ENCODE data around the gene PSMC4. TPM values are rescaled to one million over a fixed set of nuclear protein-coding genes. Genes with fewer than 3 reads are reported as not detected.

The PSMC4 gene
- total RNA-seq, 1 experiment from 2014 or later, result 120 TPM

DNA sequence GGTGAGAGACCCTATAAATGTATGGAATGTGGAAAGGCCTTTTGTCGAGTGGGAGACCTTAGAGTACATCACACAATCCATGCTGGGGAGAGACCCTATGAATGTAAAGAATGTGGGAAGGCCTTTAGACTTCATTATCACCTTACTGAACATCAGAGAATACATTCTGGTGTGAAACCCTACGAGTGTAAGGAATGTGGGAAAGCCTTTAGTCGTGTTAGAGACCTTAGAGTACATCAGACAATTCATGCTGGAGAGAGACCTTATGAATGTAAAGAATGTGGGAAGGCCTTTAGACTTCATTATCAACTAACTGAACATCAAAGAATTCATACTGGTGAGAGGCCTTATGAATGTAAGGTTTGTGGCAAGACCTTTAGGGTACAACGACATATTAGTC, 43.0 kb downstream of the PSMC4 start:
- no peaks in the 10 kb centered on the region for H3K4me1 ChIP-seq (ENCODE audit: control insufficient read depth in 1 of 2, insufficient read depth in 2 of 2, low read length in 2 of 2)
- H3K36me3 ChIP-seq (ENCODE audit: control insufficient read depth in 1 of 2, insufficient read depth in 2 of 2, low read length in 2 of 2), result no peaks in the 10 kb centered on the region; a peak in 1 of 4 replicates
- H3K27ac ChIP-seq (ENCODE audit: low read depth, low read length), result no peak overlapping the region
- BruUV-seq (replicated peaks), result no TSS peak
- TF ChIP-seq SP1 (IDR thresholded peaks at IDR 0.05; ENCODE audit: low read depth), result no peak
- TF ChIP-seq EZH2phosphoT487 (IDR thresholded peaks at IDR 0.05; ENCODE audit: borderline replicate concordance), result no peak
- TF ChIP-seq, protein P1, sequence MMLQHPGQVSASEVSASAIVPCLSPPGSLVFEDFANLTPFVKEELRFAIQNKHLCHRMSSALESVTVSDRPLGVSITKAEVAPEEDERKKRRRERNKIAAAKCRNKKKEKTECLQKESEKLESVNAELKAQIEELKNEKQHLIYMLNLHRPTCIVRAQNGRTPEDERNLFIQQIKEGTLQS (IDR thresholded peaks at IDR 0.05), result no peak
- peak; percentile 54 for TF ChIP-seq ZNF274 (IDR thresholded peaks at IDR 0.05; ENCODE audit: low read depth, low read length)
- no peak for TF ChIP-seq RAD21 (IDR thresholded peaks at IDR 0.05; ENCODE audit: low read depth)
- TF ChIP-seq ELF1 (IDR thresholded peaks at IDR 0.05; ENCODE audit: borderline replicate concordance, low read depth), result no peak
- no peak overlapping the region for H3K4me3 ChIP-seq (replicated peaks in 1 of 2; ENCODE audit: low read depth in 1 of 2, low read length in 2 of 2)
- H3K9me2 ChIP-seq (ENCODE audit: insufficient read depth), result no peaks in the 10 kb centered on the region
- DNase-seq (ENCODE audit: low read depth, low spot score), result no peak
- RAD21 ChIA-PET (ENCODE audit: low non-redundant PET in 1 of 2, low total read pairs in 2 of 2, uncharacterized antibody in 2 of 2, unreplicated experiment in 2 of 2), result no interaction called here
- intact Hi-C loops (cut with micrococcal nuclease), result loop anchor here (5.0 kb wide), 1 partner anchor 58 kb away; no protein-coding TSS in a partner anchor
- H3K4me2 ChIP-seq (ENCODE audit: low read length), result no peak overlapping the region
- no peak overlapping the region for H2AFZ ChIP-seq (ENCODE audit: low read depth, low read length, poor library complexity, severe bottlenecking)
- no peaks in the 10 kb centered on the region for H3K27me3 ChIP-seq (ENCODE audit: insufficient read depth, low read length)
- CTCF ChIA-PET, result no interaction called here
- POLR2A ChIA-PET, result no interaction called here
- ATAC-seq, result no peak
- no peaks in the 10 kb centered on the region for H4K20me1 ChIP-seq (ENCODE audit: insufficient read depth)
- no peaks in the 10 kb centered on the region for H3K79me2 ChIP-seq (ENCODE audit: insufficient read depth, low read length)
- H3K9me3 ChIP-seq (ENCODE audit: control insufficient read depth in 1 of 2, insufficient read depth in 1 of 2, low read depth in 1 of 2, low read length in 2 of 2), result peaks cover 13 to 22% of the 10 kb centered on the region in 2 experiments; a peak in 3 of 4 replicates
- no peak overlapping the region for H3K9ac ChIP-seq (ENCODE audit: low read length)

DNA sequence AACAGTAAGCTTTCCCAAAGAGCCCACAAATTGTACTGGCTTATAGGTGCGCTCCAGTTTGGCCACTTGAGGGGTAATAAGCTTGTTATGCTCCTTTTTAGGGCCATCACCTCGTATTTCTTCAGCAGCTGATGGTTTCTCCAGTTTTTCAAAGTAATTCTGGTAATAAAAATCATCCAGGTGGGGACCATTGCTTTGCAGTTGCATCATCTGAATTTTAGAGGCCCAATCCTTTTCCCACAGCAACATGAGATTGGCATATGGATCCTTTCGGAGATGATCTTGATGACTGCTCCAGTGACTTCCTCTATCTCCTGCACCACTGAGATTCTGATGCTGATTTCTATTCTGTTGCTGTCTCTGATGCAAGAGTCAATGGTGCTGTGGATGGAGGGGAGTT, 53.0 kb downstream of the PSMC4 start:
- BruUV-seq (replicated peaks), result no TSS peak
- CTCF ChIA-PET, result no interaction called here
- Histone ChIP-seq H3K79me2 (ENCODE audit: insufficient read depth, low read length) (no peaks in the 10 kb centered on the region), H3K4me1 (ENCODE audit: control insufficient read depth in 1 of 2, insufficient read depth in 2 of 2, low read length in 2 of 2) (no peaks in the 10 kb centered on the region), H3K4me2 (ENCODE audit: low read length) (no peak overlapping the region), H2AFZ (ENCODE audit: low read depth, low read length, poor library complexity, severe bottlenecking) (no peak overlapping the region), H3K27ac (ENCODE audit: low read depth, low read length) (no peak overlapping the region), H3K36me3 (ENCODE audit: control insufficient read depth in 1 of 2, insufficient read depth in 2 of 2, low read length in 2 of 2) (no peaks in the 10 kb centered on the region), H3K9me2 (ENCODE audit: insufficient read depth) (no peaks in the 10 kb centered on the region), H3K27me3 (ENCODE audit: insufficient read depth, low read length) (no peaks in the 10 kb centered on the region), H3K4me3 (replicated peaks in 1 of 2; ENCODE audit: low read depth in 1 of 2, low read length in 2 of 2) (no peak overlapping the region), H4K20me1 (ENCODE audit: insufficient read depth) (no peaks in the 10 kb centered on the region), H3K9me3 (ENCODE audit: control insufficient read depth in 1 of 2, insufficient read depth in 1 of 2, low read depth in 1 of 2, low read length in 2 of 2) (peaks cover 7 to 43% of the 10 kb centered on the region in 2 experiments; a peak in 3 of 4 replicates), H3K9ac (ENCODE audit: low read length) (no peak overlapping the region)
- ATAC-seq, result no peak
- RAD21 ChIA-PET (ENCODE audit: low non-redundant PET in 1 of 2, low total read pairs in 2 of 2, uncharacterized antibody in 2 of 2, unreplicated experiment in 2 of 2), result no interaction called here
- intact Hi-C loops (cut with micrococcal nuclease), result no loop called here
- POLR2A ChIA-PET, result no interaction called here
- TF ChIP-seq YY1 (IDR thresholded peaks at IDR 0.05; ENCODE audit: extremely low read depth, insufficient replicate concordance, low read depth, low read length), result no peak
- TF ChIP-seq, protein P1 (IDR thresholded peaks at IDR 0.05), result no peak
- TF ChIP-seq, protein P2, sequence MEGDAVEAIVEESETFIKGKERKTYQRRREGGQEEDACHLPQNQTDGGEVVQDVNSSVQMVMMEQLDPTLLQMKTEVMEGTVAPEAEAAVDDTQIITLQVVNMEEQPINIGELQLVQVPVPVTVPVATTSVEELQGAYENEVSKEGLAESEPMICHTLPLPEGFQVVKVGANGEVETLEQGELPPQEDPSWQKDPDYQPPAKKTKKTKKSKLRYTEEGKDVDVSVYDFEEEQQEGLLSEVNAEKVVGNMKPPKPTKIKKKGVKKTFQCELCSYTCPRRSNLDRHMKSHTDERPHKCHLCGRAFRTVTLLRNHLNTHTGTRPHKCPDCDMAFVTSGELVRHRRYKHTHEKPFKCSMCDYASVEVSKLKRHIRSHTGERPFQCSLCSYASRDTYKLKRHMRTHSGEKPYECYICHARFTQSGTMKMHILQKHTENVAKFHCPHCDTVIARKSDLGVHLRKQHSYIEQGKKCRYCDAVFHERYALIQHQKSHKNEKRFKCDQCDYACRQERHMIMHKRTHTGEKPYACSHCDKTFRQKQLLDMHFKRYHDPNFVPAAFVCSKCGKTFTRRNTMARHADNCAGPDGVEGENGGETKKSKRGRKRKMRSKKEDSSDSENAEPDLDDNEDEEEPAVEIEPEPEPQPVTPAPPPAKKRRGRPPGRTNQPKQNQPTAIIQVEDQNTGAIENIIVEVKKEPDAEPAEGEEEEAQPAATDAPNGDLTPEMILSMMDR (IDR thresholded peaks at IDR 0.05 in 2 of 3, conservative IDR thresholded peaks at IDR 0.05 in 1 of 3; ENCODE audit: borderline replicate concordance in 1 of 3, insufficient read depth in 1 of 3, low read depth in 2 of 3, low read length in 2 of 3), result no peak
- no peak for DNase-seq (ENCODE audit: low read depth, low spot score)

Measured in HCT116 (cell line).